K562 treated with DMSO at 1 percent for 24 hours (cell line): ENCODE results near the gene TUBGCP5. TPM values are rescaled to one million over a fixed set of nuclear protein-coding genes. Genes with fewer than 3 reads are reported as not detected.

ENCODE experiments used
- total RNA-seq: library from RNA; unstranded; fragments of 300-600 nt; gene quantifications from 2 replicates; pipeline ENCODE4 v1.2.3, GENCODE V29; 2022; ENCODE audit warnings: low read depth; ENCODE audit not compliant: insufficient read depth

The TUBGCP5 gene
- total RNA-seq = 9.3 and 13.2 TPM in 2 replicates

GRCh38 chr15:23039143-23039916, at the start of gene TUBGCP5:
TUBGCP5 (minus strand) TSS chr15:23039569; CDS start chr15:23039543, 26 bp downstream.

GRCh38 chr15:22980189-22981050, 58.9 kb downstream of the TUBGCP5 start, which contains the start of gene CYFIP1:
CYFIP1 (minus strand) TSS chr15:22980368; CDS start chr15:22947285, 33,083 bp downstream.

Other genes starting within 250 kb of the TUBGCP5 start
- gene NIPA2, start 200.9 kb downstream of the TUBGCP5 start, total RNA-seq = 62.1 and 82.9 TPM in 2 replicates
- gene CYFIP1, start 59.2 kb downstream of the TUBGCP5 start, total RNA-seq = 40.8 and 43.9 TPM in 2 replicates
- not detected in 2 replicates for gene GOLGA6L1, start 97.3 kb upstream of the TUBGCP5 start, total RNA-seq